GM19395 (cell line): ENCODE results near the gene MBTD1.
"Not testable (repeated sequence)": the region's sequence is repeated elsewhere in the genome, so short reads cannot be mapped to it uniquely, and the experiment has no call there.

Experiments
- ATAC-seq: cut with Tn5 transposase; IDR thresholded peaks from one replicate; pipeline ENCODE4 v1.9.1; 2021; ENCODE audit warnings: mild to moderate bottlenecking, moderate library complexity; ENCODE audit not compliant: unreplicated experiment

The MBTD1 gene

GRCh38 chr17:51191895-51192294 is 68.0 kb downstream of the MBTD1 start:
- ATAC-seq: no peak

- ATAC-seq: no peak
Measured at GRCh38 chr17:51189628-51190027, 70.2 kb downstream of the MBTD1 start.

GRCh38 chr17:51189162-51189561 is 70.7 kb downstream of the MBTD1 start:
- no peak for ATAC-seq

GRCh38 chr17:51188271-51188833 is 71.5 kb downstream of the MBTD1 start:
- no peak for ATAC-seq

- no peak for ATAC-seq
Measured at GRCh38 chr17:51185763-51186332, 74.0 kb downstream of the MBTD1 start.

- no peak for ATAC-seq
Measured at GRCh38 chr17:51184124-51184523, 75.7 kb downstream of the MBTD1 start.

- ATAC-seq: no peak
Measured at GRCh38 chr17:51180486-51180885, 79.4 kb downstream of the MBTD1 start.

GRCh38 chr17:51172030-51172429 is 87.8 kb downstream of the MBTD1 start:
- ATAC-seq: not testable (repeated sequence)

GRCh38 chr17:51170736-51171135 is 89.1 kb downstream of the MBTD1 start:
- ATAC-seq: no peak

GRCh38 chr17:51169340-51169739 is 90.5 kb downstream of the MBTD1 start:
- ATAC-seq: no peak

- ATAC-seq: peak; percentile 53
Measured at GRCh38 chr17:51166987-51167931, 92.6 kb downstream of the MBTD1 start.

GRCh38 chr17:51166198-51166986 is 93.5 kb downstream of the MBTD1 start, which contains the start of gene NME2:
Gene NME2 (plus strand): TSS chr17:51166411. CDS start chr17:51166831, 420 bp downstream.
- peak; percentile 85 for ATAC-seq

- ATAC-seq: peak; percentile 33
Measured at GRCh38 chr17:51165680-51166197, 94.1 kb downstream of the MBTD1 start.

- no peak for ATAC-seq
Measured at GRCh38 chr17:51164911-51165679, 94.8 kb downstream of the MBTD1 start.

- no peak for ATAC-seq
Measured at GRCh38 chr17:51161541-51161940, 98.3 kb downstream of the MBTD1 start.

- ATAC-seq: no peak
Measured at GRCh38 chr17:51159604-51160003, 100.2 kb downstream of the MBTD1 start.

GRCh38 chr17:51155416-51155815 is 104.4 kb downstream of the MBTD1 start:
- no peak for ATAC-seq

GRCh38 chr17:51154176-51154575 is 105.7 kb downstream of the MBTD1 start:
- no peak for ATAC-seq

- peak; percentile 95 for ATAC-seq
Measured at GRCh38 chr17:51153210-51154072, 106.4 kb downstream of the MBTD1 start, which contains the start of gene NME1. Gene NME1 (plus strand): TSS chr17:51153559. CDS start chr17:51155655, 2,096 bp downstream.
